ENCODE data around the gene LRFN2.

Gene LRFN2

GRCh38 chr6:40614671-40615070 lies 27.5 kb upstream of the LRFN2 start:
- no peaks in the 10 kb centered on the region for H3K4me1 ChIP-seq (ENCODE audit: control insufficient read depth, insufficient read depth, low read length)
- no peaks in the 10 kb centered on the region for H3K9me3 ChIP-seq (ENCODE audit: control insufficient read depth in 2 of 2, low read length in 2 of 2)
- H3K36me3 ChIP-seq (ENCODE audit: control insufficient read depth in 2 of 2, insufficient read depth in 2 of 2, low read length in 2 of 2) = no peaks in the 10 kb centered on the region
- H3K9ac ChIP-seq (ENCODE audit: low read length in 2 of 2) = no peak overlapping the region
- H3K27ac ChIP-seq (ENCODE audit: low read length) = no peak overlapping the region
- peaks cover 11 to 12% of the 10 kb centered on the region in 2 donors for H3K27me3 ChIP-seq (ENCODE audit: control insufficient read depth in 1 of 2, insufficient read depth in 2 of 2, low read length in 2 of 2)
- no peak overlapping the region for H3K4me3 ChIP-seq (ENCODE audit: low read length in 2 of 2)

GRCh38 chr6:40611912-40612311 lies 24.7 kb upstream of the LRFN2 start:
- no peaks in the 10 kb centered on the region for H3K4me1 ChIP-seq (ENCODE audit: control insufficient read depth, insufficient read depth, low read length)
- no peak overlapping the region for H3K4me3 ChIP-seq (ENCODE audit: low read length in 2 of 2)
- no peaks in the 10 kb centered on the region for H3K36me3 ChIP-seq (ENCODE audit: control insufficient read depth in 2 of 2, insufficient read depth in 2 of 2, low read length in 2 of 2)
- no peak overlapping the region for H3K27ac ChIP-seq (ENCODE audit: low read length)
- H3K9ac ChIP-seq (ENCODE audit: low read length in 2 of 2) = no peak overlapping the region
- H3K9me3 ChIP-seq (ENCODE audit: control insufficient read depth in 2 of 2, low read length in 2 of 2) = no peaks in the 10 kb centered on the region
- H3K27me3 ChIP-seq (ENCODE audit: control insufficient read depth in 1 of 2, insufficient read depth in 2 of 2, low read length in 2 of 2) = peaks cover 11 to 12% of the 10 kb centered on the region in 2 donors

DNA sequence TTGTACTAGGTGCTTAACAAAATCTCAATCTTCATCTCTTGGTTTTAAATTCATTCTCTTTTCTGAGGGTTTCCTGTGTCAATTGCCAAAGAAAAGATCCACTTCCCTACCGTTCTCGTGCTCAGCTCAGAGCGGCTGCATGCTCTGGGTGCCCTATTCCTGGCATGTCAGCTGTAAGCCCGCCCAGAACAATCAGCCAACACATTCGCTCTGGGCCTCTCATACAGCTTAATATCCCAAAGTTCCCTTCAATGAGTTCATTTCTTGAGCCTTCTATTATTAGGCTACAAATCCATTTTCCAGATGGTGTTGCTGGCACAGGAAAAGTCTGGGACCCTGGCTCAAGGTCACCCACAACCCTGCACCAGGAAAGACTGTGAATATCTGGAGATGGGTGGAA lies 24.3 kb upstream of the LRFN2 start:
- no peak overlapping the region for H3K4me3 ChIP-seq (ENCODE audit: low read length in 2 of 2)
- H3K9me3 ChIP-seq (ENCODE audit: control insufficient read depth in 2 of 2, low read length in 2 of 2) = no peaks in the 10 kb centered on the region
- no peak overlapping the region for H3K27ac ChIP-seq (ENCODE audit: low read length)
- peaks cover 8 to 12% of the 10 kb centered on the region in 2 donors for H3K27me3 ChIP-seq (ENCODE audit: control insufficient read depth in 1 of 2, insufficient read depth in 2 of 2, low read length in 2 of 2)
- H3K36me3 ChIP-seq (ENCODE audit: control insufficient read depth in 2 of 2, insufficient read depth in 2 of 2, low read length in 2 of 2) = no peaks in the 10 kb centered on the region
- H3K9ac ChIP-seq (ENCODE audit: low read length in 2 of 2) = no peak overlapping the region
- H3K4me1 ChIP-seq (ENCODE audit: control insufficient read depth, insufficient read depth, low read length) = no peaks in the 10 kb centered on the region

- Histone ChIP-seq H3K27me3 (ENCODE audit: control insufficient read depth in 1 of 2, insufficient read depth in 2 of 2, low read length in 2 of 2) (peaks cover 8 to 12% of the 10 kb centered on the region in 2 donors), H3K4me1 (ENCODE audit: control insufficient read depth, insufficient read depth, low read length) (no peaks in the 10 kb centered on the region), H3K9me3 (ENCODE audit: control insufficient read depth in 2 of 2, low read length in 2 of 2) (no peaks in the 10 kb centered on the region), H3K9ac (ENCODE audit: low read length in 2 of 2) (no peak overlapping the region), H3K27ac (ENCODE audit: low read length) (no peak overlapping the region), H3K4me3 (ENCODE audit: low read length in 2 of 2) (no peak overlapping the region), H3K36me3 (ENCODE audit: control insufficient read depth in 2 of 2, insufficient read depth in 2 of 2, low read length in 2 of 2) (no peaks in the 10 kb centered on the region)
Observed at GRCh38 chr6:40610229-40610628, 23.1 kb upstream of the LRFN2 start.

- Histone ChIP-seq H3K9me3 (ENCODE audit: control insufficient read depth in 2 of 2, low read length in 2 of 2) (no peaks in the 10 kb centered on the region), H3K4me1 (ENCODE audit: control insufficient read depth, insufficient read depth, low read length) (no peaks in the 10 kb centered on the region), H3K36me3 (ENCODE audit: control insufficient read depth in 2 of 2, insufficient read depth in 2 of 2, low read length in 2 of 2) (no peaks in the 10 kb centered on the region), H3K27me3 (ENCODE audit: control insufficient read depth in 1 of 2, insufficient read depth in 2 of 2, low read length in 2 of 2) (peaks cover 7 to 14% of the 10 kb centered on the region in 2 donors), H3K9ac (ENCODE audit: low read length in 2 of 2) (no peak overlapping the region), H3K4me3 (ENCODE audit: low read length in 2 of 2) (no peak overlapping the region), H3K27ac (ENCODE audit: low read length) (no peak overlapping the region)
Observed at GRCh38 chr6:40606981-40607380, 19.8 kb upstream of the LRFN2 start.

- no peak overlapping the region for H3K9ac ChIP-seq (ENCODE audit: low read length in 2 of 2)
- no peak overlapping the region for H3K4me3 ChIP-seq (ENCODE audit: low read length in 2 of 2)
- H3K27me3 ChIP-seq (ENCODE audit: control insufficient read depth in 1 of 2, insufficient read depth in 2 of 2, low read length in 2 of 2) = peaks cover 6 to 13% of the 10 kb centered on the region in 2 donors
Observed at GRCh38 chr6:40606526-40606925, 19.4 kb upstream of the LRFN2 start.

DNA sequence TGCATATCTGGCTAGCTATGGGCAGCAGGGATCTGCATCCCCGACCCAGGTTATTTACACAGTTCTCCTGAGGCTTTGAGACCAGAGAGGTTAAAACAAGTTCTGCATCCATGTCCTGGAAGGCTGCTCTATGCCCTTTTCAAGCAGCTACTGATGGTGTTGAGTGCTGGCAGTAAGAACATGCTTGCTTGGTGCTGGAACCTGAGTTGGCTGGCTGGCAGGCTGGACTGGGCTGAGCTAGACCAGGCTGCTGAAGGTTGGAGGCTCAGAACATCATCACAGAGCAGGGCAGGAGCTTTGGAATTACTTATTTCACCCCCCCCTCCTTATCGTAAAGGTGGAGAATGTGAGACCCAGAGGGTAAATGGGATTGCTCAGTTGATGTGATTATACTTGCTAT lies 16.9 kb upstream of the LRFN2 start:
- Histone ChIP-seq H3K4me1 (ENCODE audit: control insufficient read depth, insufficient read depth, low read length) (no peaks in the 10 kb centered on the region), H3K9ac (ENCODE audit: low read length in 2 of 2) (no peak overlapping the region), H3K36me3 (ENCODE audit: control insufficient read depth in 2 of 2, insufficient read depth in 2 of 2, low read length in 2 of 2) (no peaks in the 10 kb centered on the region), H3K27ac (ENCODE audit: low read length) (no peak overlapping the region), H3K27me3 (ENCODE audit: control insufficient read depth in 1 of 2, insufficient read depth in 2 of 2, low read length in 2 of 2) (peaks cover 9 to 31% of the 10 kb centered on the region in 2 donors), H3K9me3 (ENCODE audit: control insufficient read depth in 2 of 2, low read length in 2 of 2) (no peaks in the 10 kb centered on the region), H3K4me3 (ENCODE audit: low read length in 2 of 2) (no peak overlapping the region)

More at GRCh38 chr6:40606526-40606925, 19.4 kb upstream of the LRFN2 start:
- Histone ChIP-seq H3K36me3 (ENCODE audit: control insufficient read depth in 2 of 2, insufficient read depth in 2 of 2, low read length in 2 of 2) (no peaks in the 10 kb centered on the region), H3K9me3 (ENCODE audit: control insufficient read depth in 2 of 2, low read length in 2 of 2) (no peaks in the 10 kb centered on the region), H3K27ac (ENCODE audit: low read length) (no peak overlapping the region), H3K4me1 (ENCODE audit: control insufficient read depth, insufficient read depth, low read length) (no peaks in the 10 kb centered on the region)

DNA sequence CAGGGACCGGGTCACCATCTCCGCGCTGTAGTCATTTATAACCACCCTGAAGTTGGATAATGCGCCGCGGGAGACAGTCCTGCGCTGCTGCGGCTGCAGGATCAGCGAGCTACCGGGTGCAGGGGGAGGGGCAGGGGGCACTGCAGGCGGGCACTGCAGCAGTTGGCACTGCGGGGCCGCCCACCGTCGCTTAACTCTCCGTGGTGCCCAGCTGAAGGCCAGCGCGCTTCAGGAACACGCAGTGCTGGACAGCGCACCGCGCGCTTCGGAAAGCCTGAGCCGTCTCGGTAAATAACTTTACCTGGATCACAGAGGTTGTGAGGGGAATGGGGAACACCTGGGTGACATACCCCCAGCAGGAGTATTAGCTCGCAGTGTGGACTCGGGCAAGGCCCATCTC lies 12.4 kb upstream of the LRFN2 start:
- Histone ChIP-seq H3K4me1 (ENCODE audit: control insufficient read depth, insufficient read depth, low read length) (no peaks in the 10 kb centered on the region), H3K4me3 (ENCODE audit: low read length in 2 of 2) (no peak overlapping the region), H3K9ac (ENCODE audit: low read length in 2 of 2) (no peak overlapping the region), H3K27me3 (ENCODE audit: control insufficient read depth in 1 of 2, insufficient read depth in 2 of 2, low read length in 2 of 2) (peaks cover 13 to 38% of the 10 kb centered on the region in 2 donors), H3K27ac (ENCODE audit: low read length) (no peak overlapping the region), H3K36me3 (ENCODE audit: control insufficient read depth in 2 of 2, insufficient read depth in 2 of 2, low read length in 2 of 2) (no peaks in the 10 kb centered on the region), H3K9me3 (ENCODE audit: control insufficient read depth in 2 of 2, low read length in 2 of 2) (no peaks in the 10 kb centered on the region)

DNA sequence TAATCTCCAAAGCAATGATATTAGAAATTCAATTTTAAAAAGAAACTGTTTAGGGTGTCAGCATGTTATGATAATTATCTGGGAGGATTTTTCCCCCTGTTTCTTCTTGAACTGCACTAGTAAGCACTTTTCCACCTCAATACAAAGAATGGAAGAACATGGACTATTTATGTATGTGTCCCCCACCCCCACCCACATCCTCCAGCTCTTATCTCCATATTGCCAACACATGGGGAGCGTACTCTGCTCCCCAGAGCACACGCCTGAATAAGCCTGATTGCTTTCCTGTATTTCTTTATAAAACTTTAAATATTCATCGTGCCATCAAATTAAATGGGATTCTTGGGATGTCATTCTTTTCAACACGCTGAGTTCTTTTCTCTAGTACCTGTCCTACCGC lies 11.4 kb upstream of the LRFN2 start:
- H3K9me3 ChIP-seq (ENCODE audit: control insufficient read depth in 2 of 2, low read length in 2 of 2) = no peaks in the 10 kb centered on the region
- no peak overlapping the region for H3K9ac ChIP-seq (ENCODE audit: low read length in 2 of 2)
- H3K36me3 ChIP-seq (ENCODE audit: control insufficient read depth in 2 of 2, insufficient read depth in 2 of 2, low read length in 2 of 2) = no peaks in the 10 kb centered on the region
- H3K27ac ChIP-seq (ENCODE audit: low read length) = no peak overlapping the region
- H3K4me3 ChIP-seq (ENCODE audit: low read length in 2 of 2) = no peak overlapping the region
- peaks cover 13 to 32% of the 10 kb centered on the region in 2 donors for H3K27me3 ChIP-seq (ENCODE audit: control insufficient read depth in 1 of 2, insufficient read depth in 2 of 2, low read length in 2 of 2)
- H3K4me1 ChIP-seq (ENCODE audit: control insufficient read depth, insufficient read depth, low read length) = no peaks in the 10 kb centered on the region

GRCh38 chr6:40597301-40597700 lies 10.1 kb upstream of the LRFN2 start:
- H3K4me3 ChIP-seq (ENCODE audit: low read length in 2 of 2) = no peak overlapping the region

GRCh38 chr6:40588480-40588879 lies 1.3 kb upstream of the LRFN2 start:
- Histone ChIP-seq H3K4me1 (ENCODE audit: control insufficient read depth, insufficient read depth, low read length) (peaks cover 22% of the 10 kb centered on the region), H3K27ac (ENCODE audit: low read length) (no peak overlapping the region), H3K36me3 (ENCODE audit: control insufficient read depth in 2 of 2, insufficient read depth in 2 of 2, low read length in 2 of 2) (no peaks in the 10 kb centered on the region), H3K27me3 (ENCODE audit: control insufficient read depth in 1 of 2, insufficient read depth in 2 of 2, low read length in 2 of 2) (peaks cover 28 to 34% of the 10 kb centered on the region in 2 donors), H3K9me3 (ENCODE audit: control insufficient read depth in 2 of 2, low read length in 2 of 2) (no peaks in the 10 kb centered on the region), H3K4me3 (ENCODE audit: low read length in 2 of 2) (no peak overlapping the region), H3K9ac (ENCODE audit: low read length in 2 of 2) (no peak overlapping the region)

More at GRCh38 chr6:40597301-40597700, 10.1 kb upstream of the LRFN2 start:
- Histone ChIP-seq H3K4me1 (ENCODE audit: control insufficient read depth, insufficient read depth, low read length) (no peaks in the 10 kb centered on the region), H3K27ac (ENCODE audit: low read length) (no peak overlapping the region), H3K27me3 (ENCODE audit: control insufficient read depth in 1 of 2, insufficient read depth in 2 of 2, low read length in 2 of 2) (peaks cover 13 to 30% of the 10 kb centered on the region in 2 donors), H3K36me3 (ENCODE audit: control insufficient read depth in 2 of 2, insufficient read depth in 2 of 2, low read length in 2 of 2) (no peaks in the 10 kb centered on the region), H3K9me3 (ENCODE audit: control insufficient read depth in 2 of 2, low read length in 2 of 2) (no peaks in the 10 kb centered on the region), H3K9ac (ENCODE audit: low read length in 2 of 2) (no peak overlapping the region)

Measured in stomach smooth muscle (tissue), 2 donors.